Heart right ventricle (tissue), 16 donors: Measurements from ENCODE around the gene PI4KA. TPM values are rescaled to one million over a fixed set of nuclear protein-coding genes. Genes with fewer than 3 reads are reported as not detected.
"Not testable (repeated sequence)": the region's sequence is repeated elsewhere in the genome, so short reads cannot be mapped to it uniquely, and the experiment has no call there.

Experiments used
- ATAC-seq, 8 donors: fragments of 200-7000 bp; cut with Tn5 transposase; one replicate each; pipeline ENCODE4 v1.9.1; 2020; ENCODE audit warnings: mild to moderate bottlenecking in 8 of 8, moderate library complexity in 8 of 8, moderate number of reproducible peaks in 1 of 8
- DNase-seq, 2 donors: peaks; one replicate each; pipeline ENCODE4 v3.0.0-alpha.2; 2020
- H3K27ac ChIP-seq, 10 donors: fragments of 200-600 bp; sonication (generic) in 2 of 10; one replicate each; pipeline versions ENCODE4 v1.5.0 to v1.8.0; 2020 to 2022; ENCODE audit warnings: mild to moderate bottlenecking in 3 of 10
- H3K27me3 ChIP-seq, 7 donors: fragments of 200-600 bp; one replicate each; pipeline ENCODE4 v1.8.0; 2021 to 2022; ENCODE audit warnings: mild to moderate bottlenecking in 2 of 7
- H3K36me3 ChIP-seq, 9 donors: fragments of 200-600 bp; sonication (generic) in 1 of 9; one replicate each; pipeline versions ENCODE4 v1.5.0 to v1.8.0; 2020 to 2022; ENCODE audit warnings: mild to moderate bottlenecking in 2 of 9
- H3K4me1 ChIP-seq, 9 donors: fragments of 200-600 bp; sonication (generic) in 1 of 9; one replicate each; pipeline versions ENCODE4 v1.5.0 to v1.8.0; 2020 to 2022; ENCODE audit warnings: mild to moderate bottlenecking in 4 of 9
- H3K4me3 ChIP-seq, 10 donors: fragments of 200-600 bp; sonication (generic) in 2 of 10; one replicate each; pipeline versions ENCODE4 v1.5.0 to v1.8.0; 2020 to 2022; ENCODE audit warnings: mild to moderate bottlenecking in 7 of 10, moderate library complexity in 2 of 10
- H3K9me3 ChIP-seq, 11 donors: fragments of 200-600 bp in 10 of 11; sonication (generic) in 2 of 11; one replicate each; pipeline versions ENCODE4 v1.5.0 to v1.8.0; 2013 to 2022; ENCODE audit warnings: mild to moderate bottlenecking in 2 of 11, control low read depth in 1 of 11, moderate library complexity in 1 of 11
- WGBS, 2 donors: extraction: QIAGEN DNeasy Blood & Tissue Kit; methylation state at CpG; one replicate each; pipeline ENCODE4 v1.1.7; 2013; ENCODE audit warnings: inconsistent platforms in 1 of 2; 5-methylcytosine and 5-hydroxymethylcytosine counted together
- intact Hi-C, 10 donors: fragments of 100-400 bp; cut with DNase I; formaldehyde crosslinking; loops; one replicate each; pipeline versions ENCODE4 v1.11.1 to v1.14.2; 2022
- polyA plus RNA-seq, 2 donors: library from polyadenylated mRNA; stranded (reverse); fragments of 200-250 nt; gene quantifications; one replicate each; pipeline ENCODE4 v1.2.3, GENCODE V29; 2013
- total RNA-seq, 10 donors: library from RNA; stranded (reverse); fragmentation: NEBNext Ultra II Directional in 3 of 10; extraction: Animal tissue kit (Norgen Biotek cat#: 25700) in 3 of 10; gene quantifications; one replicate each; pipeline versions ENCODE4 v1.2.1 to v1.2.4, GENCODE V29; 2021 to 2023
- TF ChIP-seq, protein P1 (sequence below), 9 donors: fragments of 200-600 bp; sonication (generic) in 2 of 9; IDR thresholded peaks; one replicate each; pipeline versions ENCODE4 v1.5.0 to v1.8.0; 2021 to 2022; ENCODE audit warnings: antibody characterized with exemption in 9 of 9, mild to moderate bottlenecking in 5 of 9, moderate library complexity in 1 of 9
- donor health status: Arrhythmogenic right ventricular cardiomyopathy.
- donor health status: ischemic (EF 13 %, LVEDD 7.1; RV severe dilation, severe dysfunction).
- donor health status: healthy with polysubstance abuse.
- donor health status: DM: no; HTN: yes; CAD: no.
- donor health status: DM: no; HTN: no; CAD: no.
- donor health status: ischemic (EF 25% LVEDD 6.9; RV normal size, moderate dysfunction).
- donor health status: ischemic (EF 25% LVEDD 5.7; RV mildly dilated, moderate dysfunction).
- donor health status: healthy.
- donor health status: DM: yes; HTN: yes; CAD: no.
- donor health status: Ischemic cardiomyopathy.
- donor health status: ischemic (EF 35%, LVEDD 5.7; RV mildly dilated, moderate dysfunction).
- donor health status: nonischemic (EF 11% LVEDD 7.7; RV severe dilation, severe dysfunction).
- donor health status: DM: yes; HTN: yes; CAD: no.
- donor health status: PGD.
- donor health status: ischemic (EF 29% LVEDD 5.4; RV normal size, mild dysfunction).
- donor health status: nonischemic (EF 23%, LVEDD 6.1; RV moderate dilation, normal function).

PI4KA gene
- total and polyA plus RNA-seq, 12 donors: 32.3 to 55.2 (median 39.4) TPM

DNA sequence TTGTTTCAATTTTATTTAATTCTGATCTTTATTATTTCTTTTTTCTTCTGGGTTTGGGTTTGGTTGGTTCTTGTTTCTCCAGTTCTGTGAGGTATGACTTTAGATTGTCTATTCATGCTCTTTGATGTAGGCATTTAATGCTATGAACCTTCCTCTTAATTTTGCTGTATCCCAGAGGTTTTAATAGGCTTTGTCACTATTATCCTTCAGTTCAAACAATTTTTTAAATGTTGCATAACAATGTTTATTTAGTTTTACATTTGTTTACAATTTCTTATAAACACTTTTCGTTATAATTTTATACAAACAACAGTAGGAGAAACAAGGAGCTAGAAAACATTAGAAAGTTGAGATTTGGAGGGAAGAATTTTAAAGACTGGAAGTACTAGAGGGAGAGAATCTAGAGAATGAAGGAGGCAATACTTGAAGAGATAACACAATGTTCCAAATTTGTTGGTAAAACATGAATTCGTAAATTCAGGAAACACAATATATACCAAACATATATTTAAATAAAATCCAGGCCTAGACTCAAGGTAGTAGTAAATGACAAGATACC, 180.8 kb downstream of the PI4KA start:
- ATAC-seq (no peak), DNase-seq (no peak)
- intact Hi-C loops: no loop called here
- Histone ChIP-seq H3K4me3 (no peak overlapping the region), H3K9me3 (peaks cover 0 to 9% (median 0%) of the 10 kb centered on the region in 11 donors), H3K27ac (no peak overlapping the region), H3K36me3 (no peaks in the 10 kb centered on the region), H3K27me3 (peaks cover 0 to 45% (median 6%) of the 10 kb centered on the region in 7 donors), H3K4me1 (no peaks in the 10 kb centered on the region)
- TF ChIP-seq, protein P1, sequence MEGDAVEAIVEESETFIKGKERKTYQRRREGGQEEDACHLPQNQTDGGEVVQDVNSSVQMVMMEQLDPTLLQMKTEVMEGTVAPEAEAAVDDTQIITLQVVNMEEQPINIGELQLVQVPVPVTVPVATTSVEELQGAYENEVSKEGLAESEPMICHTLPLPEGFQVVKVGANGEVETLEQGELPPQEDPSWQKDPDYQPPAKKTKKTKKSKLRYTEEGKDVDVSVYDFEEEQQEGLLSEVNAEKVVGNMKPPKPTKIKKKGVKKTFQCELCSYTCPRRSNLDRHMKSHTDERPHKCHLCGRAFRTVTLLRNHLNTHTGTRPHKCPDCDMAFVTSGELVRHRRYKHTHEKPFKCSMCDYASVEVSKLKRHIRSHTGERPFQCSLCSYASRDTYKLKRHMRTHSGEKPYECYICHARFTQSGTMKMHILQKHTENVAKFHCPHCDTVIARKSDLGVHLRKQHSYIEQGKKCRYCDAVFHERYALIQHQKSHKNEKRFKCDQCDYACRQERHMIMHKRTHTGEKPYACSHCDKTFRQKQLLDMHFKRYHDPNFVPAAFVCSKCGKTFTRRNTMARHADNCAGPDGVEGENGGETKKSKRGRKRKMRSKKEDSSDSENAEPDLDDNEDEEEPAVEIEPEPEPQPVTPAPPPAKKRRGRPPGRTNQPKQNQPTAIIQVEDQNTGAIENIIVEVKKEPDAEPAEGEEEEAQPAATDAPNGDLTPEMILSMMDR (IDR thresholded peaks at IDR 0.05): no peak
- WGBS, 2 donors: 92% methylated on average over 2 of the region's 2 CpGs

- H3K9me3 ChIP-seq, H3K4me1 ChIP-seq, H3K4me3 ChIP-seq, H3K27ac ChIP-seq, H3K36me3 ChIP-seq, ATAC-seq, intact Hi-C loops, DNase-seq: not testable (repeated sequence)
- WGBS, 2 donors: 94 to 100% methylated on average over 1 of the region's 1 CpG
- peaks cover 0 to 66% (median 26%) of the 10 kb centered on the region in 7 donors for H3K27me3 ChIP-seq
These were observed 183.0 kb downstream of the PI4KA start for GRCh38 chr22:20675613-20676012.

DNA sequence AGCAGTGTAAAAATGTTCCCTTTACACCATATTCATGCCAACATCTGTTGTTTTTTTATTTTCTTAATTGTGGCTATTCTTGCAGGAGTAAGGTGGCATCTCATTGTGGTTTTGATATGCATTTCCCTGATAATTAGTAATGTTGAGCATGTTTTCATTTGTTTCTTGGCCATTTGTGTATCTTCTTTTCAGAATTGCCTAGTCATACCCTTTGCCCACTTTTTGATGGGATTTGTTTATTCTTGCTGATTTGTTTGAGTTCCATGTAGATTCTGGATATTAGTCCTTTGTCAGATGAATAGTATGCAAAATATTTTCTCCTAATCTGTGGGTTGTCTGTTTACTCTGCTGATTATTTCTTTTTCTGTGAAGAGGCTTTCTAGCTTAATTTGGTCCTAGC, 183.6 kb downstream of the PI4KA start:
- ATAC-seq: no peak
- intact Hi-C loops: no loop called here
- TF ChIP-seq, protein P1 (IDR thresholded peaks at IDR 0.05): no peak
- H3K4me1 ChIP-seq: no peaks in the 10 kb centered on the region
- no peak for DNase-seq
- peaks cover 0 to 9% (median 0%) of the 10 kb centered on the region in 11 donors for H3K9me3 ChIP-seq
- no peaks in the 10 kb centered on the region for H3K36me3 ChIP-seq
- H3K27me3 ChIP-seq: peaks cover 0 to 71% (median 29%) of the 10 kb centered on the region in 7 donors
- no peak overlapping the region for H3K27ac ChIP-seq
- no peak overlapping the region for H3K4me3 ChIP-seq

- WGBS, 2 donors: 72 to 75% methylated on average over 5 of the region's 5 CpGs
- Histone ChIP-seq H3K9me3 (peaks cover 0 to 9% (median 0%) of the 10 kb centered on the region in 11 donors), H3K36me3 (no peaks in the 10 kb centered on the region), H3K4me1 (no peaks in the 10 kb centered on the region), H3K27me3 (peaks cover 0 to 74% (median 33%) of the 10 kb centered on the region in 7 donors), H3K4me3 (no peak overlapping the region), H3K27ac (no peak overlapping the region)
- intact Hi-C loops: no loop called here
- ATAC-seq (no peak), DNase-seq (no peak)
- TF ChIP-seq, protein P1 (IDR thresholded peaks at IDR 0.05): no peak
These were observed 185.1 kb downstream of the PI4KA start for GRCh38 chr22:20673295-20674195.
